Neural progenitor cell (in vitro differentiated cells): ENCODE data around the gene LY86.

ENCODE experiments used
- EZH2 ChIP-seq: fragments of 200-600 bp; sonication (generic); IDR thresholded peaks from 2 replicates; pipeline ENCODE4 v1.6.1; 2017; ENCODE audit warnings: antibody characterized with exemption, mild to moderate bottlenecking, moderate library complexity
- EZH2phosphoT487 ChIP-seq: fragments of 200-600 bp; sonication (generic); IDR thresholded peaks from 2 replicates; pipeline ENCODE4 v1.6.1; 2017; ENCODE audit warnings: antibody characterized with exemption
- TF ChIP-seq, protein P1 (sequence below): fragments of 200-600 bp; sonication (generic); IDR thresholded peaks from 2 replicates; pipeline ENCODE4 v1.5.1; 2017; ENCODE audit warnings: antibody characterized with exemption, mild to moderate bottlenecking

DNA sequence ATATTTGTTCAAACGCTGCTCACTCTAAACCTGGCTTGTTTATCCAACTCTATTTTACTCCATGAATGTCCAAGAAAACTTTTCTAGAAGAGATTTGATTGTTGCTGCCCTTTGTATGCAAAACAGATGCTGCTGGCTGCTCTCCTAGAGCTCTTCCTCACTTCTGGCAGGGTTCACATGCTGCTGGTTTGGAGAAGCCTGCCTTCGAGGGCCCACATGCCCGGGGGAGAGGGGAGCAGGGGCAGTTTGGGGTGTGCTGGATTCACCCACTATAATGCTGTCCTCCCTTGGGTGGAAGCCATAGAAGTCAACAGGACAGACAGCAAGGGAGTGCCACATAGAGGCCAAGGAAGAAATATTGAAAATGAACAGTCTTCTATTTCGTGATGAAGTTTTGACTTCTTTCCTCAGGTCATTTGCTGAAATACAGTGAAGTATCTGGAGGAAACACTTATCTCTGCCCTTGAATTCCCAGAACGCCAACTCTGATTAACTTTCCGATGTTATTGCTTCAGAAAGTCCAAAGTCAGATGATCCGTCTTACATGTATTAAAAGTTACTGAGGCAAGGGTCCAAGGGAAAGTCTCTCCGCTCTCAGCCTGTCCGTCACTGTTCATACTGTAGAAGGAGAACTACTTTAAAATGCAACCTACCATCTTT lies 32.4 kb downstream of the LY86 start:
- TF ChIP-seq, protein P1, sequence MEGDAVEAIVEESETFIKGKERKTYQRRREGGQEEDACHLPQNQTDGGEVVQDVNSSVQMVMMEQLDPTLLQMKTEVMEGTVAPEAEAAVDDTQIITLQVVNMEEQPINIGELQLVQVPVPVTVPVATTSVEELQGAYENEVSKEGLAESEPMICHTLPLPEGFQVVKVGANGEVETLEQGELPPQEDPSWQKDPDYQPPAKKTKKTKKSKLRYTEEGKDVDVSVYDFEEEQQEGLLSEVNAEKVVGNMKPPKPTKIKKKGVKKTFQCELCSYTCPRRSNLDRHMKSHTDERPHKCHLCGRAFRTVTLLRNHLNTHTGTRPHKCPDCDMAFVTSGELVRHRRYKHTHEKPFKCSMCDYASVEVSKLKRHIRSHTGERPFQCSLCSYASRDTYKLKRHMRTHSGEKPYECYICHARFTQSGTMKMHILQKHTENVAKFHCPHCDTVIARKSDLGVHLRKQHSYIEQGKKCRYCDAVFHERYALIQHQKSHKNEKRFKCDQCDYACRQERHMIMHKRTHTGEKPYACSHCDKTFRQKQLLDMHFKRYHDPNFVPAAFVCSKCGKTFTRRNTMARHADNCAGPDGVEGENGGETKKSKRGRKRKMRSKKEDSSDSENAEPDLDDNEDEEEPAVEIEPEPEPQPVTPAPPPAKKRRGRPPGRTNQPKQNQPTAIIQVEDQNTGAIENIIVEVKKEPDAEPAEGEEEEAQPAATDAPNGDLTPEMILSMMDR = no peak
- TF ChIP-seq EZH2 = no peak
- no peak for TF ChIP-seq EZH2phosphoT487
